Measurements from ENCODE around the gene MEIS1. TPM values are rescaled to one million over a fixed set of nuclear protein-coding genes. Genes with fewer than 3 reads are reported as not detected.
A peak's percentile ranks its signal among the peaks of the same experiment; 100 is the strongest.

Gene MEIS1
- total and polyA plus RNA-seq, 2 donors from 2014 or later, result 7.3 to 36.7 TPM

- H3K36me3 ChIP-seq (ENCODE audit: control insufficient read depth in 2 of 3, insufficient read depth in 3 of 3, low read length in 3 of 3), result no peaks in the 10 kb centered on the region
- peak overlapping the region in 1 of 3 donors; percentile 38 for H3K9ac ChIP-seq (ENCODE audit: low read length in 3 of 3)
- H3K9me3 ChIP-seq (ENCODE audit: control insufficient read depth in 2 of 3, insufficient read depth in 1 of 3, low read length in 3 of 3), result no peaks in the 10 kb centered on the region
- peaks cover 0 to 4% (median 0%) of the 10 kb centered on the region in 3 donors for H3K4me1 ChIP-seq (ENCODE audit: control insufficient read depth in 2 of 3, insufficient read depth in 2 of 3, low read depth in 1 of 3, low read length in 3 of 3)
- DNase-seq (peak in 2 of 5 donors; percentile 52 to 66), FAIRE-seq (peak; percentile 11)
- no peak for TF ChIP-seq CTCF (IDR thresholded peaks at IDR 0.05; ENCODE audit: borderline replicate concordance, extremely low read depth, insufficient read depth)
- no peak overlapping the region for H3K4me3 ChIP-seq (ENCODE audit: low read length in 3 of 3)
- peaks cover 4% of the 10 kb centered on the region for H3K27me3 ChIP-seq (ENCODE audit: control insufficient read depth, insufficient read depth, low read length)
- no peak overlapping the region for H3K27ac ChIP-seq (ENCODE audit: low read depth in 2 of 2, low read length in 2 of 2)
- intact Hi-C loops (cut with DNase I), result no loop called here
Observed at GRCh38 chr2:66448136-66448991, 13.4 kb downstream of the MEIS1 start.

DNA sequence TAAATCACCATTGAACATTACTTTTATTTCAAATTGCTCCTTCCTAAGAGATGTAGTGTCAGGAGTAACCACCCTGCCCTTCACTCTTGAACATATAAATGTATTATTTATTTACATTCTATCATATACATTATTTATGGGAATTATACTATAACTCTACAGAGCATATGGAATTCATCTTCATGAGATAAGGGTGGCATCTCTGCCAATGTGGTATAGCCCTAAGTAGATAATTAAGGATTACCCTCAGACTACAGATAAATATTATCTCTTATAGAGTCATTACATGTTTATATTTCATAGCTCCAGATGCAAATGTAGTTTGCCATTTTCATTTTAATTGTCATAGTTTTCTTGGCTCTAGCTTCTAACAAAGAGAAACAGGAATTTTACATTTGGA is 17.3 kb downstream of the MEIS1 start:
- H3K27ac ChIP-seq (ENCODE audit: low read depth in 2 of 2, low read length in 2 of 2), result no peak overlapping the region
- DNase-seq (no peak), FAIRE-seq (no peak)
- no peak for TF ChIP-seq CTCF (IDR thresholded peaks at IDR 0.05; ENCODE audit: borderline replicate concordance, extremely low read depth, insufficient read depth)
- H3K36me3 ChIP-seq (ENCODE audit: control insufficient read depth in 2 of 3, insufficient read depth in 3 of 3, low read length in 3 of 3), result no peaks in the 10 kb centered on the region
- no peaks in the 10 kb centered on the region for H3K27me3 ChIP-seq (ENCODE audit: control insufficient read depth, insufficient read depth, low read length)
- H3K9ac ChIP-seq (ENCODE audit: low read length in 3 of 3), result peak overlapping the region in 1 of 3 donors; percentile 9
- intact Hi-C loops (cut with DNase I), result no loop called here
- no peaks in the 10 kb centered on the region for H3K4me1 ChIP-seq (ENCODE audit: control insufficient read depth in 2 of 3, insufficient read depth in 2 of 3, low read depth in 1 of 3, low read length in 3 of 3)
- H3K4me3 ChIP-seq (ENCODE audit: low read length in 3 of 3), result no peak overlapping the region
- H3K9me3 ChIP-seq (ENCODE audit: control insufficient read depth in 2 of 3, insufficient read depth in 1 of 3, low read length in 3 of 3), result no peaks in the 10 kb centered on the region

- no peaks in the 10 kb centered on the region for H3K27me3 ChIP-seq (ENCODE audit: control insufficient read depth, insufficient read depth, low read length)
- peak overlapping the region in 1 of 3 donors; percentile 3 for H3K9ac ChIP-seq (ENCODE audit: low read length in 3 of 3)
- H3K4me3 ChIP-seq (ENCODE audit: low read length in 3 of 3), result no peak overlapping the region
- no peaks in the 10 kb centered on the region for H3K9me3 ChIP-seq (ENCODE audit: control insufficient read depth in 2 of 3, insufficient read depth in 1 of 3, low read length in 3 of 3)
- intact Hi-C loops (cut with DNase I), result no loop called here
- DNase-seq (no peak), FAIRE-seq (no peak)
- TF ChIP-seq CTCF (IDR thresholded peaks at IDR 0.05; ENCODE audit: borderline replicate concordance, extremely low read depth, insufficient read depth), result no peak
- no peaks in the 10 kb centered on the region for H3K4me1 ChIP-seq (ENCODE audit: control insufficient read depth in 2 of 3, insufficient read depth in 2 of 3, low read depth in 1 of 3, low read length in 3 of 3)
- peaks cover 0 to 2% (median 2%) of the 10 kb centered on the region in 3 donors for H3K36me3 ChIP-seq (ENCODE audit: control insufficient read depth in 2 of 3, insufficient read depth in 3 of 3, low read length in 3 of 3)
- H3K27ac ChIP-seq (ENCODE audit: low read depth in 2 of 2, low read length in 2 of 2), result no peak overlapping the region
Observed at GRCh38 chr2:66452917-66453316, 18.0 kb downstream of the MEIS1 start.

Data from kidney (tissue), 14 donors.